Osteoblast (primary cell): ENCODE measurements around the gene FBXL7. TPM values are rescaled to one million over a fixed set of nuclear protein-coding genes. Genes with fewer than 3 reads are reported as not detected.
"Not testable (repeated sequence)": the region's sequence is repeated elsewhere in the genome, so short reads cannot be mapped to it uniquely, and the experiment has no call there.

Source experiments
- DNase-seq: peaks from one replicate; pipeline ENCODE4 v3.0.0; 2011; ENCODE audit warnings: low spot score, mixed read lengths; ENCODE audit not compliant: insufficient read length; ENCODE audit errors: missing footprints
- H2AFZ ChIP-seq: 2 replicates; pipeline ENCODE4 v1.6.0; 2011; ENCODE audit warnings: mild to moderate bottlenecking, low read length
- H3K27ac ChIP-seq: 2 replicates; pipeline ENCODE4 v1.5.1; 2011; ENCODE audit warnings: mild to moderate bottlenecking, low read depth, low read length, moderate library complexity
- H3K27me3 ChIP-seq: 2 replicates; pipeline ENCODE4 v1.6.0; 2012; ENCODE audit warnings: mild to moderate bottlenecking, control low read depth, inconsistent platforms, low read length, moderate library complexity; ENCODE audit not compliant: insufficient read depth
- H3K36me3 ChIP-seq: 2 replicates; pipeline ENCODE4 v1.5.1; 2011; ENCODE audit warnings: mild to moderate bottlenecking, low read length, control low read depth, moderate library complexity; ENCODE audit not compliant: insufficient read depth
- H3K4me1 ChIP-seq: 2 replicates; pipeline ENCODE4 v1.5.1; 2011; ENCODE audit warnings: mild to moderate bottlenecking, low read length, control low read depth, moderate library complexity; ENCODE audit not compliant: insufficient read depth
- H3K4me2 ChIP-seq: 2 replicates; pipeline ENCODE4 v1.6.0; 2011; ENCODE audit warnings: mild to moderate bottlenecking, low read length; ENCODE audit not compliant: insufficient read depth
- H3K4me3 ChIP-seq: fragments of 200-600 bp; sonication (generic); 3 replicates; pipeline ENCODE4 v1.5.1; 2012; ENCODE audit warnings: mild to moderate bottlenecking, low read length, inconsistent platforms; ENCODE audit not compliant: insufficient read depth
- H3K79me2 ChIP-seq: 2 replicates; pipeline ENCODE4 v1.6.0; 2012; ENCODE audit warnings: mild to moderate bottlenecking, low read length, control low read depth, inconsistent platforms; ENCODE audit not compliant: insufficient read depth
- H3K9me3 ChIP-seq: 2 replicates; pipeline ENCODE4 v1.5.1; 2011; ENCODE audit warnings: low read depth, low read length, control low read depth
- H4K20me1 ChIP-seq: 2 replicates; pipeline ENCODE4 v1.6.0; 2012; ENCODE audit warnings: mild to moderate bottlenecking, low read length, control low read depth; ENCODE audit not compliant: insufficient read depth
- total RNA-seq: library from RNA; depleted of rRNA; stranded (reverse); fragments of >200 nt; gene quantifications from 2 replicates; pipeline ENCODE4 v1.2.3, GENCODE V29; 2012
- TF ChIP-seq, protein P1 (sequence below): IDR thresholded peaks from 2 replicates; pipeline ENCODE4 v1.5.1; 2011; ENCODE audit warnings: mild to moderate bottlenecking, low read depth, low read length, moderate library complexity; ENCODE audit errors: extremely low read depth

FBXL7 gene
- total RNA-seq, 1 donor, result 13.4 TPM

DNA sequence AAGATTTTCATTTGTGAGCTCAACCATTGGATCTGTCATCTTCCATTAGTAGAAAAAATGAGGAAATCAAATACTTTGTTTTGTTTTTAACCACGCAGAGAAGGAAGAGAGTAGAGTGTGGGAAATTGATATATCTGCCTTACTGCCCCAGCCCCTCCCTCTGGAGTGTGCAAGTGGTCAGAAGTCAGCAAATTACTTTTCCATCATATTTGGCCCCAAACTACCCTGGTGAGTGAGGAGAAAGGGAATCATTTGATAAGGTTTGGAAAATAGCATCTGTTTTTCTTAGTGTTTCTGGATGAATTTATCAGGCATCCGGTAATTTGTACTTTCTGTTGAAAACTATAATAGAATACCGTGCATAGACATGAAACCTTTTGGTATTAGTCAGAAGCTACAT, 352.2 kb downstream of the FBXL7 start:
- no peaks in the 10 kb centered on the region for H3K27me3 ChIP-seq
- H3K79me2 ChIP-seq, result peaks cover 4% of the 10 kb centered on the region
- no peak for DNase-seq
- H3K4me1 ChIP-seq, result no peaks in the 10 kb centered on the region
- no peak overlapping the region for H2AFZ ChIP-seq
- no peaks in the 10 kb centered on the region for H3K36me3 ChIP-seq
- TF ChIP-seq, protein P1, sequence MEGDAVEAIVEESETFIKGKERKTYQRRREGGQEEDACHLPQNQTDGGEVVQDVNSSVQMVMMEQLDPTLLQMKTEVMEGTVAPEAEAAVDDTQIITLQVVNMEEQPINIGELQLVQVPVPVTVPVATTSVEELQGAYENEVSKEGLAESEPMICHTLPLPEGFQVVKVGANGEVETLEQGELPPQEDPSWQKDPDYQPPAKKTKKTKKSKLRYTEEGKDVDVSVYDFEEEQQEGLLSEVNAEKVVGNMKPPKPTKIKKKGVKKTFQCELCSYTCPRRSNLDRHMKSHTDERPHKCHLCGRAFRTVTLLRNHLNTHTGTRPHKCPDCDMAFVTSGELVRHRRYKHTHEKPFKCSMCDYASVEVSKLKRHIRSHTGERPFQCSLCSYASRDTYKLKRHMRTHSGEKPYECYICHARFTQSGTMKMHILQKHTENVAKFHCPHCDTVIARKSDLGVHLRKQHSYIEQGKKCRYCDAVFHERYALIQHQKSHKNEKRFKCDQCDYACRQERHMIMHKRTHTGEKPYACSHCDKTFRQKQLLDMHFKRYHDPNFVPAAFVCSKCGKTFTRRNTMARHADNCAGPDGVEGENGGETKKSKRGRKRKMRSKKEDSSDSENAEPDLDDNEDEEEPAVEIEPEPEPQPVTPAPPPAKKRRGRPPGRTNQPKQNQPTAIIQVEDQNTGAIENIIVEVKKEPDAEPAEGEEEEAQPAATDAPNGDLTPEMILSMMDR, result no peak
- H3K4me3 ChIP-seq, result no peak overlapping the region
- H3K9me3 ChIP-seq, result no peaks in the 10 kb centered on the region
- no peak overlapping the region for H3K4me2 ChIP-seq
- H4K20me1 ChIP-seq, result no peaks in the 10 kb centered on the region
- no peak overlapping the region for H3K27ac ChIP-seq

- Histone ChIP-seq H3K79me2 (peaks cover 4% of the 10 kb centered on the region), H3K27ac (no peak overlapping the region), H3K4me2 (no peak overlapping the region), H3K27me3 (no peaks in the 10 kb centered on the region), H4K20me1 (no peaks in the 10 kb centered on the region), H3K4me3 (no peak overlapping the region), H3K36me3 (no peaks in the 10 kb centered on the region), H3K9me3 (no peaks in the 10 kb centered on the region), H2AFZ (no peak overlapping the region), H3K4me1 (no peaks in the 10 kb centered on the region)
- DNase-seq, result no peak
- TF ChIP-seq, protein P1, result no peak
These were observed 353.0 kb downstream of the FBXL7 start for GRCh38 chr5:15852949-15853348.

GRCh38 chr5:15858326-15858725, 358.3 kb downstream of the FBXL7 start:
- TF ChIP-seq, protein P1, result no peak
- H3K27ac ChIP-seq, result no peak overlapping the region

GRCh38 chr5:15864536-15865215, 364.7 kb downstream of the FBXL7 start:
- H3K4me2 ChIP-seq, result no peak overlapping the region
- H4K20me1 ChIP-seq, result peaks cover 3% of the 10 kb centered on the region
- no peaks in the 10 kb centered on the region for H3K4me1 ChIP-seq
- no peaks in the 10 kb centered on the region for H3K9me3 ChIP-seq
- no peak overlapping the region for H3K4me3 ChIP-seq
- no peak for DNase-seq
- TF ChIP-seq, protein P1, result no peak
- H2AFZ ChIP-seq, result no peak overlapping the region
- no peak overlapping the region for H3K27ac ChIP-seq
- H3K27me3 ChIP-seq, result no peaks in the 10 kb centered on the region
- H3K79me2 ChIP-seq, result no peaks in the 10 kb centered on the region
- no peaks in the 10 kb centered on the region for H3K36me3 ChIP-seq

More at GRCh38 chr5:15858326-15858725, 358.3 kb downstream of the FBXL7 start:
- no peak overlapping the region for H2AFZ ChIP-seq
- no peaks in the 10 kb centered on the region for H3K36me3 ChIP-seq
- no peak overlapping the region for H3K4me3 ChIP-seq
- H3K27me3 ChIP-seq, result no peaks in the 10 kb centered on the region
- peaks cover 6% of the 10 kb centered on the region for H4K20me1 ChIP-seq
- H3K4me1 ChIP-seq, result no peaks in the 10 kb centered on the region
- H3K9me3 ChIP-seq, result no peaks in the 10 kb centered on the region
- H3K4me2 ChIP-seq, result no peak overlapping the region
- H3K79me2 ChIP-seq, result peaks cover 2% of the 10 kb centered on the region
- no peak for DNase-seq

DNA sequence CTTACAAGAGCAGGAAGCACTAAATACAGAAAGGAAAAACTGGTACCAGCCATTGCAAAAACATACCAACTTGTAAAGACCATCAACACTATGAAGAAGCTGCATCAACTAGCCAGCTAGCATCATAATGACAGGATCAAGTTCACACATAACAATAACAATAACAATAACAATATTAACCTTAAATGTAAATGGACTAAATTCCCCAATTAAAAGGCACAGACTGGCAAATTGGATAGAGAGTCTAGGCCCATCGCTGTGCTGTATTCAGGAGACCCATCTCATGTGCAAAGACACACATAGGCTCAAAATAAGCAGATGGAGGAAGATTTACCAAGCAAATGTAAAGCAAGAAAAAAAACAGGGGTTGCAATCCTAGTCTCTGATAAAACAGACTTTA, 372.3 kb downstream of the FBXL7 start:
- H4K20me1 ChIP-seq, result not testable (repeated sequence)

More for the DNA sequence above, 372.3 kb downstream of the FBXL7 start:
- H3K4me2 ChIP-seq, H2AFZ ChIP-seq, H3K27ac ChIP-seq, H3K4me3 ChIP-seq, H3K27me3 ChIP-seq, H3K36me3 ChIP-seq, H3K79me2 ChIP-seq, H3K9me3 ChIP-seq, DNase-seq, H3K4me1 ChIP-seq: not testable (repeated sequence)
